OCI-LY1 (cell line): ENCODE measurements around the gene GALNT5.

ENCODE experiments used
- CTCF ChIP-seq: fragments of 200-600 bp; sonication (generic), shearing (Covaris generic); IDR thresholded peaks from 2 replicates; pipeline ENCODE4 v1.5.1; 2017; ENCODE audit warnings: mild to moderate bottlenecking, antibody characterized with exemption, low read length, moderate library complexity, mixed read lengths
- EZH2 ChIP-seq: fragments of 200-600 bp; sonication (generic), shearing (Covaris generic); IDR thresholded peaks from 2 replicates; pipeline ENCODE4 v1.8.0; 2017; ENCODE audit warnings: borderline replicate concordance, mixed run types, mild to moderate bottlenecking, antibody characterized with exemption, low read length, moderate library complexity, mixed read lengths

- TF ChIP-seq CTCF, result no peak
- TF ChIP-seq EZH2, result no peak
These were observed 12.4 kb downstream of the GALNT5 start for GRCh38 chr2:157269922-157270321.
